ENCODE measurements around the gene OPN1SW.
A peak's percentile ranks its signal among the peaks of the same experiment; 100 is the strongest.

OPN1SW gene

DNA sequence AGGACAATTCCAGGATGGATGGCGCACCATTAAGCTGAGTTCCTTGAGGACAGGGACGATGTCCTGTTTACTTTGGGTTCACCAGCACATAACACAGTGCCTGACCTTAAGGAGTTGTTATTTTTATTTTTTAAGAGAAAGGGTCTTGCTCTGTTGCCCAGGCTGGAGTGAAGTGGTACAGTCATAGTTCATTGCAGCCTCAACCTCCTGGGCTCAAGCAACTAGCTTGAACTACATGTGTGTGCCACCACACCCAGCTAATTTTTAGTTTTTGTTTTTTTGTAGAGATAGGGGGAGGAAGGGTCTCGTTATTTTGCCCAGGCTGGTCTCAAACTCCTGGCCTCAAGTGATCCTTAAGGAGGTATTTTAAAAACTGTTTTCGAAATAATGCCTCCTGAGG lies 38.2 kb downstream of the OPN1SW start:
- Histone ChIP-seq H3K27me3 (no peaks in the 10 kb centered on the region), H3K36me3 (no peaks in the 10 kb centered on the region), H3K9me3 (no peaks in the 10 kb centered on the region), H3K4me1 (peaks cover 7% of the 10 kb centered on the region), H3K4me3 (ENCODE audit: low read depth, low read length) (no peak overlapping the region)
- DNase-seq, result no peak
- TF ChIP-seq, protein P1, sequence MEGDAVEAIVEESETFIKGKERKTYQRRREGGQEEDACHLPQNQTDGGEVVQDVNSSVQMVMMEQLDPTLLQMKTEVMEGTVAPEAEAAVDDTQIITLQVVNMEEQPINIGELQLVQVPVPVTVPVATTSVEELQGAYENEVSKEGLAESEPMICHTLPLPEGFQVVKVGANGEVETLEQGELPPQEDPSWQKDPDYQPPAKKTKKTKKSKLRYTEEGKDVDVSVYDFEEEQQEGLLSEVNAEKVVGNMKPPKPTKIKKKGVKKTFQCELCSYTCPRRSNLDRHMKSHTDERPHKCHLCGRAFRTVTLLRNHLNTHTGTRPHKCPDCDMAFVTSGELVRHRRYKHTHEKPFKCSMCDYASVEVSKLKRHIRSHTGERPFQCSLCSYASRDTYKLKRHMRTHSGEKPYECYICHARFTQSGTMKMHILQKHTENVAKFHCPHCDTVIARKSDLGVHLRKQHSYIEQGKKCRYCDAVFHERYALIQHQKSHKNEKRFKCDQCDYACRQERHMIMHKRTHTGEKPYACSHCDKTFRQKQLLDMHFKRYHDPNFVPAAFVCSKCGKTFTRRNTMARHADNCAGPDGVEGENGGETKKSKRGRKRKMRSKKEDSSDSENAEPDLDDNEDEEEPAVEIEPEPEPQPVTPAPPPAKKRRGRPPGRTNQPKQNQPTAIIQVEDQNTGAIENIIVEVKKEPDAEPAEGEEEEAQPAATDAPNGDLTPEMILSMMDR (IDR thresholded peaks at IDR 0.05; ENCODE audit: low read depth, low read length), result no peak

DNA sequence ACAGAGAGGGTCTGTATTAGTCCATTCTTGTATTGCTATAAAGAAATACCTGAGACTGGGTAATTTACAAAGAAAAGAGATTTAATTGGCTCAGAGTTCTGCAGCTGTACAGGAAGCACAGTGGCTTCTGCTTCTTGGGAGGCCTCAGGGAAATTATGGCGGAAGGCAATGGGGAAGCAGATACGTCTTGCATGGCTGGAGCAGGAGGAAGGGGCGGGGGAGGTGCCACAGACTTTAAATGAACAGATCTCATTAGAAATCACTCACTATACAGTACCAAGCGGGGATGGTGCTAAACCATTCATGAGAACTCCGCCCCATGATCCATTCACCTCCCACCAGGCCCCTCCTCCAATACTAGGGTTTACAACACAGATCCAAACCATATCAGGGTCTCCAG lies 40.2 kb downstream of the OPN1SW start:
- Histone ChIP-seq H3K27me3 (no peaks in the 10 kb centered on the region), H3K4me1 (peaks cover 7% of the 10 kb centered on the region), H3K9me3 (no peaks in the 10 kb centered on the region), H3K36me3 (no peaks in the 10 kb centered on the region), H3K4me3 (ENCODE audit: low read depth, low read length) (no peak overlapping the region)
- peak; percentile 21 for DNase-seq
- TF ChIP-seq, protein P1 (IDR thresholded peaks at IDR 0.05; ENCODE audit: low read depth, low read length), result no peak

DNA sequence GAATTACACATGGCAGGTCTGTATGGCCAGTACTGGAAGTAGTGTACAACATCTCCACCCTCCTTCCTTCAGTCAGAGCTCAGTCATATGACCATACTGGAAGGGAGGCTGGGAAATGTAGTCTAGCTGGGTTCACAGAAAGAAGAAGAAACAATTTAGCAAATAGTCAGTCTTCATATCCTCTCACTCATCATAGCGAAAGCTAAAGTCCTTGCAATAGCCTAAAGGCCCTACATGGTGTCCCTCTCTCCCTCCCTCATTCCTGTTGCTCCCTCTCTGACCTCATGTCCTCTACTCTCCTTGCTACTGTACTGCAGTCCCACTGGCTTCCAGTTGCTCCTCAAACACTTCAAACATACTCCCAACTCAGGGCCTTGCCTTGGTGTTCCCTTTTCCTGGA lies 40.7 kb downstream of the OPN1SW start:
- DNase-seq, result no peak
- H3K9me3 ChIP-seq, result no peaks in the 10 kb centered on the region

DNA sequence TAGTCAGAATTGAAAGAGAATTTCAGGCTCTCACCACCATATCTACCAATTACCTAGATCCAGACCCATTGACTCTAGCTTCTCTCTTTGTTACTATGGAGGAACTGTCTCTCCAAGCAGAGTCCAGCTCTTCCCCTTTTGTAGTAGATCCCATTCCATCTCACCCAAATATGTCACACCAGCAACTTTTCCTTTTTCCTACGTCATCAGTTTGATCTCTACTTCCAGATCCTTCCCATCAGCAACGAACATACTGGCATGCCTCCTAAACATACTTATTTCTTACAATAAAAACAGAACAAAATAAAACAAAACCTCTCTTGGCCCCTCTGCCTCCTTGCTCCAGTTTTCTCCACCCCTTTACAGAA lies 42.3 kb downstream of the OPN1SW start:
- Histone ChIP-seq H3K36me3 (no peaks in the 10 kb centered on the region), H3K4me3 (ENCODE audit: low read depth, low read length) (no peak overlapping the region), H3K4me1 (peaks cover 4% of the 10 kb centered on the region), H3K27me3 (no peaks in the 10 kb centered on the region), H3K9me3 (no peaks in the 10 kb centered on the region)
- TF ChIP-seq, protein P1 (IDR thresholded peaks at IDR 0.05; ENCODE audit: low read depth, low read length), result no peak
- no peak for DNase-seq

More for the DNA sequence above, 40.7 kb downstream of the OPN1SW start:
- Histone ChIP-seq H3K36me3 (no peaks in the 10 kb centered on the region), H3K4me3 (ENCODE audit: low read depth, low read length) (no peak overlapping the region), H3K27me3 (no peaks in the 10 kb centered on the region), H3K4me1 (peaks cover 7% of the 10 kb centered on the region)
- TF ChIP-seq, protein P1 (IDR thresholded peaks at IDR 0.05; ENCODE audit: low read depth, low read length), result no peak

DNA sequence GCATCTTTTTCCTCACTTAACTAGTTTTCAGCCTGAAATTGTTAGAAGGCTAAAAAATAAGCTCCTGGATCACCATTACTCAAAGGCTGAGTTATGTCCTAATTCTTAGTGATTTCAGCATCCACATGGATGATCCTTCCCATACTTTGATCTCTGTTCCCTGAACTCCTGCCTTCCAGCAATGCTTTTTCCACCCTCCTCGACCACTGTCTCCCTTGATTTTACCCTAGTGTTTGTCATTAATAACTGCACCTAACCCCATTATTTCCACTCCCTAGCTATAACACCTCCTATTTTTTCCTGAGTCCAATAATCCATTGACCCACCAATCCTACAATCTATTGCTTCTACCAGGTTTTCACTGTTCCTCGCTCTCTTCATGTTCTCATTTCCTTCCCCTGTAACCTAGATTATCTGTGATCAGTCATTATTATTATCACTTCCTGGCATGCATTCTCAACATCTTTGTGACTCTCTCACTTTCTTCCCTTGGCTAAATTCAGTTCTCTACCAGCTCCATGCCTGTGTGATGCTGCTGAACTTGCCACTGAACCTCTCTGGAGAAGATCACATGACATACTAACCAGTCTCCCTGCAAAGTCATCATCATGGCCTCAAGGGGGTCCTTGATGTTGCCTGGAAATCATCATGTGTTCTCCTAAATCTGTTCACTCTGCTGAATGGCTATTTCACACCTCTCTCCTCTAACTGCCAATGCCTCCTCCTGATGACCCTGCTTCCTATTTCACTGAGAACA lies 42.9 kb downstream of the OPN1SW start:
- TF ChIP-seq, protein P1 (IDR thresholded peaks at IDR 0.05; ENCODE audit: low read depth, low read length), result no peak
- Histone ChIP-seq H3K4me3 (ENCODE audit: low read depth, low read length) (no peak overlapping the region), H3K4me1 (peaks cover 3% of the 10 kb centered on the region), H3K27me3 (no peaks in the 10 kb centered on the region), H3K36me3 (no peaks in the 10 kb centered on the region), H3K9me3 (no peaks in the 10 kb centered on the region)
- no peak for DNase-seq

DNA sequence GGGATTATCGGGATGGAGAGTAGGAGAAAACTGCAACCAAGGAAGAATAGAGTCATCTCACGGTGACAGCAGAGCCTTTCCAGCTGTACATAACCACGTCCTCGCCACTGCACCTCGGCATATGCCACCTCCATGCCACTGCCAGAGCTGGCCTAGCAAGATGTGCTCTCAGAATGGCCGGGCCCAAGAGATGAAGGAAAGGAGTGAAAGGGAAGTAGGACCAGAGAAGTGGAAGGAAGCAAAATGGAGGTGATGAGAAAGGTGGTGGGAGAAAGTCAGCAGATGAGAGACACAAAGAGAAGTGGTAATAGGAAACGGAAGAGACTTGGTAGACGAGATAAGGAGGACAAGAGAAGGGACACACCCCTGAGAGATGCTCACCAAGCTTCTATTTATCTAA lies 44.4 kb downstream of the OPN1SW start:
- no peak overlapping the region for H3K4me3 ChIP-seq (ENCODE audit: low read depth, low read length)
- no peak for DNase-seq
- no peaks in the 10 kb centered on the region for H3K36me3 ChIP-seq
- H3K9me3 ChIP-seq, result no peaks in the 10 kb centered on the region
- H3K4me1 ChIP-seq, result peaks cover 3% of the 10 kb centered on the region
- no peaks in the 10 kb centered on the region for H3K27me3 ChIP-seq
- TF ChIP-seq, protein P1 (IDR thresholded peaks at IDR 0.05; ENCODE audit: low read depth, low read length), result no peak
